HG02763 (cell line): ENCODE data around the gene G2E3.
"Not testable (repeated sequence)": the region's sequence is repeated elsewhere in the genome, so short reads cannot be mapped to it uniquely, and the experiment has no call there.

ENCODE experiments used
- ATAC-seq: cut with Tn5 transposase; IDR thresholded peaks from one replicate; pipeline ENCODE4 v1.9.1; 2021; ENCODE audit warnings: mild to moderate bottlenecking, moderate library complexity; ENCODE audit not compliant: unreplicated experiment

Gene G2E3

GRCh38 chr14:30558675-30559555, at the start of gene G2E3:
Gene G2E3, plus strand, starts transcription at chr14:30559158. Its CDS starts 21,922 bp downstream, at chr14:30581080.
- ATAC-seq, result peak; percentile 99

- no peak for ATAC-seq
Measured at GRCh38 chr14:30517737-30518136, 41.2 kb upstream of the G2E3 start.

GRCh38 chr14:30518867-30519560, 39.9 kb upstream of the G2E3 start:
- ATAC-seq, result no peak

- ATAC-seq, result no peak
Measured at GRCh38 chr14:30519961-30520360, 39.0 kb upstream of the G2E3 start.

GRCh38 chr14:30520536-30520935, 38.4 kb upstream of the G2E3 start:
- ATAC-seq, result no peak

GRCh38 chr14:30521899-30522736, 36.8 kb upstream of the G2E3 start:
- no peak for ATAC-seq

- ATAC-seq, result no peak
Measured at GRCh38 chr14:30525833-30526232, 33.1 kb upstream of the G2E3 start.

- no peak for ATAC-seq
Measured at GRCh38 chr14:30527196-30527595, 31.8 kb upstream of the G2E3 start.

GRCh38 chr14:30528119-30528518, 30.8 kb upstream of the G2E3 start:
- ATAC-seq, result no peak

- ATAC-seq, result no peak
Measured at GRCh38 chr14:30528778-30529642, 29.9 kb upstream of the G2E3 start.

GRCh38 chr14:30532264-30532663, 26.7 kb upstream of the G2E3 start:
- ATAC-seq, result no peak

GRCh38 chr14:30533126-30533525, 25.8 kb upstream of the G2E3 start:
- no peak for ATAC-seq

GRCh38 chr14:30541318-30541717, 17.6 kb upstream of the G2E3 start:
- no peak for ATAC-seq

- ATAC-seq, result not testable (repeated sequence)
Measured at GRCh38 chr14:30546735-30547134, 12.2 kb upstream of the G2E3 start.

GRCh38 chr14:30547388-30548048, 11.4 kb upstream of the G2E3 start:
- no peak for ATAC-seq

GRCh38 chr14:30550335-30550734, 8.6 kb upstream of the G2E3 start:
- no peak for ATAC-seq

GRCh38 chr14:30551460-30551859, 7.5 kb upstream of the G2E3 start:
- no peak for ATAC-seq

GRCh38 chr14:30553311-30553989, 5.5 kb upstream of the G2E3 start:
- ATAC-seq, result no peak

- no peak for ATAC-seq
Measured at GRCh38 chr14:30558362-30558674, 640 bp upstream of the G2E3 start.
